Stimulated activated CD8-positive, alpha-beta memory T cell treated with anti-CD3 and anti-CD28 coated beads, Interleukin-15, amount 100 ng/mL, for 1 hour (primary cell): ENCODE data around the gene ARID3B.
"Not testable (repeated sequence)": the region's sequence is repeated elsewhere in the genome, so short reads cannot be mapped to it uniquely, and the experiment has no call there.

ENCODE experiments used
- DNase-seq: peaks from one replicate; pipeline ENCODE4 v3.0.0-alpha.2; 2020; ENCODE audit warnings: low read depth

Gene ARID3B

DNA sequence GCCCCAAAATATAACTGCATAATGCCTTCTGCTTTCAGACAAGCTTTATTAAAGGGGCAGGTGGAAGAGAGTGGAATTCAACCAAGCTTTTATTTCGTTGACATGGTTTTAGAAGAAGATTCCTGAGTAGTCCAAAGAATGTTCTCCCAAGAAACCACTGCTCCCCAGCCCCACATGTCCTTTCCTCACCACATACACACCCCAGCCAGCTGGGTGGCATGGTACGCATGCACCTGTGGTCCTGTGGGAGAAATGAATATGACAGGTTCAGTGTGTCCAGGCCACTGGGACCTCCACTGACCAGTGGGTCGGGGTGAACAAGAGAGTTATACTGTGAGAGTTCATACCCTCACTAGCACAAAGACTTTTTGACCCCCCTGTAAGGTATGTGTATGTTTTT is 30.2 kb downstream of the ARID3B start:
- no peak for DNase-seq

DNA sequence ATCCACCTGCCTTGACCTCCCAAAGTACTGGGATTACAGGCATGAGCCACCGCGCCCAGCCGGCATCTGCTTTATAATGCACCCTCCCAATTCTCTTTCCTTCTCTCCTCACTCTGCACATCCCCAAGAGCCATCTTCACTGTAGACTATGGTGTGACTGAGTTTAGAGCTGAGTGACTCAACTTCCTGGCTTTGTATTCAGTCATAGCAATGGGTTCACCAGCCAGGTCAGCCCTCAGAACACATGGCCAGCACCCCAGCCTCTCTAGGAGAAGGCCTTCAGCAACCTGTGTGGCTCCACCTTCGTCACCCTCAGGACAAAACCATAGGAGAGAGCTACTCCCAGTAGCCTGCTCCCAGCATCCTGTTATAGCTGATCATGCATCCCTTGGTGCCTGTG is 33.0 kb downstream of the ARID3B start:
- DNase-seq, result no peak

DNA sequence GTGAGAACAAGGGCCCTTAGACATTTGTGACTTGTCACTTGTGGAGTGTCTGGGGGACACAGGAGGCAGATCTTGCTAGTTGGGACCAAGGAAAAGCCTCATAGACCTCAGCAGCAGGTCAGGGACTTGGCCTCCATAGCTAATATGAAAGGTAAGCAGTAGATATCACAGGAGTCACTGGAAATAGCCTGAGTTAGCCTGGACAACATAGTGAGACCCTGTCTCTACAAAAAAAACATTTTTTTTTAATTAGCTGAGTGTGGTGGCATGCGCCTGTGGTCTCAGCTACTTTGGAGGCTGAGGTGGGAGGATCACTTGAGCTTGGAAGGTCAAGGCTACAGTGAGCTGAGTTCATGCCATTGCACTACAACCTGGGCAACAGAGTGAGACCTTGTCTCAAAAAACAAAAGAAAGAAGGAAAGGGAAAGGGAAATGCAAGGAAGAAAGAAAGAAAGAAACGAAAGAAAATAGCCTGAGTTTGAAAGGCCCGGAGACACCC is 37.5 kb downstream of the ARID3B start:
- DNase-seq, result no peak

DNA sequence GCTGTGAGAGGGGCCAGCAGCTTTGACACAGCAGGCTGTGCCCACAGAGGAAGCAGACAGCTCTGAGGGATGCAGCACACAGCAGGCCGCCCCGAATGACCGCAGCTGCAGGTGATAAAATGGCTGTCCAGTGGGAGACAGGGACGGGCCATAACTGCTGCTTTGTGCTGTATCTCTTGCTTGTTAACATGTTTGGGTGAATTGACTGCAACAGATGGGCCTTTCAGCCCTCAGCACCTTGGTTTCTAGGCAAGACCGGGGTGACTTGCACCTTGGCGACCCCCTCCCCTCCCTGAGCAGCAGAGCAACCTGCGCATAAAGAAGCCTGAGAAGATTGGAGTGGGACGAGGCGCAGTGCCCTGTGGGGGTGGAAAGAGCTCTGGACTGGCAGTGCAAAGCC is 38.0 kb downstream of the ARID3B start:
- DNase-seq, result no peak

DNA sequence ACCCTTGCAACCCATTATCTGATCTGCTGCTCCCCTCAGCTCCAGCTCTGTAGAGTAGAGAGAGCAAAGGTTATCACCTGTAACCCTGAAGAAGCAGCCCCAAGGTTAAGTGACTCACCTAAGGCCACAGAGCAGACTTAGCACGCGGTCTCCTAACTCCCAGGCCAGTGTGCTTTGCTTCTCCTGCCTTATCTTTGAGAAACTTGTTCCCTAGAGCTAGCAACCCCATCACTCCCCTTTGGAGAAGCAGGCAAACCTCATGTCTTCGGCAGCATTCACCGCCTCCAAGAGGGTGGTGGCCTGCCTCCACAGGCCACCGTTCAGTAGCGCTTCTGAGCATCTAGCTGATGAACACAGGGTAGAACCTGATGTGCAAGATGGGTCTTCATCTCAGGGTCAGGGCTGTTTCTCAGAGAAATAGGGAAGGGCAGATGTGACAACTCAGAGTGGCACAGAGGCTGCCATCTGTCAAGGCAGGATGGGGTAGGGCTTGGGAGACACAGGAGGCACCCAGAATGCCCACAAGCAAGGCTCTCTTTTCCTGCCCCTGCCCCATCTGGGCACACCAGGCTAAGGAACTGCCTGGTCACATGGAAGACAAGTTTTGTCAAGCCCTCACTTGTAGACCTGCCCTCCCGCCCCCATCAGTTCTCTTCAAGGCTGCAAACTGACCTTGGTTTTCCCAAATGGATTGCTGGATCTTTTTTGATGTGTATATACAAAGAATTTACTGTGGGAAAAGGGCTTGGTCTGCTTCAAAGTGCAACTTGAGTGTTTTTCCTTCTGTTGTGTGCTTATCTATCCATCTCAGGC is 39.7 kb downstream of the ARID3B start:
- no peak for DNase-seq

DNA sequence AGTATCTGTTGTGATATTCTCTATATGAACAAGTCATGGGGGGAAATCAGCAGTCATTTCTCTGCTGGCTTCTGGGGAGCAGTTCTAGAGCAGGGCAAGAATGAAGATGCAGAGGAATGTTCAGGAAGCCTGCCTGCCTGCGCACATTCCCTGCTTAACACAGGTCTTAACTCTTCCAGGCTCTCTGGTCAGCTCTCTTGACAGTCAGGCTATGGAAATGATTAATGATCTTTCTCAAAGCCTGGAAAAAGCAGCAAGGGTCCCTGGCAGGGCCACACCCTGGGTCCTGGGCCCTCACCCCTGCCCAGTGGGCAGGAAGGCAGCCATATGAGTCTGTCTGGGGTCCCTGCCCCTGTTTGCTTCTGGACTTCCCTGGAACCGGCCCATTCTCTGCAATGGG is 43.2 kb downstream of the ARID3B start:
- no peak for DNase-seq

DNA sequence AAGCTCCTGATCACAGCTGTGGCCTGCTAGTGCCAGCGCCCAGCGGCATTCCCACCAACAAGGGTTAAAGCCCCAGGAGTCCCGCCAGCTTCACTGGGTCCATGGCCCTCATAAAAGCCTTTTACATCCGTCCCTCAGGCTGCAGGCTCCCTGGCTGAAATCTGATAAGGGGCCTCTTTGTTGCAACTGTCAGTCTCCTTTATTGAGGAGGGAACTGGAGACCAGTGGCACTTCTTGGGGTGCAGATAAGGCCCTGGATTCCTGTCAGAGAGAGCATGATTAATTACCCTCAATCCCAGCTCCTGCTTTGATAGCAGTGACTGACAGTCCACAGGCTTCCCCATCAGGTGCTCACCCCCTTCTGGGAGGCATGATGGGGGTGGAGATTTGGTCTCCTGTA is 43.8 kb downstream of the ARID3B start:
- no peak for DNase-seq

DNA sequence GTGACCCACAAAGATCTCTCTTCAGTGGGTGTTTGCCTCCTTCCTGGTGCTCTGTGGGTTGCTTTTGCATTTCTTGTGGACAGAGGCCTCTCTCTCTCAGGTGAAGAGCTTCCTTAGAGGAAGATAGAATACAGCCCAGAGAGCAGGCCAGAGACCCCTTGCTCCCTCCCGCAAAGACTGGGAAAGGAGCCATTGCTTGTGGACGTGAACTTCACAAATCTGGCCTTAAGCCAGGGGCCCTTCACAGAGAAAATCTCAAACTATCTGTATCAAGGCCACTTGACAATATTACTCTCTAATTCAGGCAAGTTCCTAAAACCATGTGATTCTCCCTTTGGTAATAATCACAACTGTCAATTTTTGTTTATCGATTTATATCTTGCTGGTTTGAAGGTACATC is 44.2 kb downstream of the ARID3B start:
- DNase-seq, result no peak

DNA sequence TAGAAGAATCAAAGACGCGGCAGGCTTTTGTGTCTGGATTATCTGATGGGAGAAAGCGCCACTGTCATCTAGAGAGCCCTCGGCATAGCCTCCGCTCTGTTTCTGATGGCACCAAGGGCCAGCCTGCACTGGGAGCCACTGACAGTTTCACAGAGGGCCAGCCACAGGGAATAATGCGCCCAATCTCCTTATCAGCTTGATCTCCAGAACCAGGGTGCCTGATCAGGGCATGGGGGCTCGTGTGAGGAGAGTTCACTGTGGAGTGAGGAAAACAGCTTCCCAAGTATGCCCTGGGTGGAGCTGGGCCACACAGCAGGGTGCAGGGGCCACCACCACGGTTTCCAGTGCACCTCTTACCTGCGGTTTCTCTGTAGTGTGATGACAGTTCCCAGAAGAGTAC is 44.8 kb downstream of the ARID3B start:
- DNase-seq, result no peak

DNA sequence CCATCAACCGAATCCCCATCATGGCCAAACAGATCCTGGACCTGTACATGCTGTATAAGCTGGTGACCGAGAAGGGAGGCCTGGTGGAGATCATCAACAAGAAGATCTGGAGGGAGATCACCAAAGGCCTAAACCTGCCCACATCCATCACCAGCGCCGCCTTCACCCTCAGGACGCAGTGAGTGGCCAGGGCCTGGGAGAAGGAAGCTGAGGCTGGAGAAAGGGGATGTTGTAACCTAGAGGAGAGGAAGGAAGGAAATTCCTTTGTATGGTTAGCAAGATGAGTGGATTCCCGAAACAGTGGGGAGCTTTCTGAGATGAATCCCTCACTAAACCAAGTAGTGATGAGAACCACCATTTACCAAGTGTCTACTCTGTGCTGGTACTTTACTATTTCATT is 48.8 kb downstream of the ARID3B start:
- no peak for DNase-seq

DNA sequence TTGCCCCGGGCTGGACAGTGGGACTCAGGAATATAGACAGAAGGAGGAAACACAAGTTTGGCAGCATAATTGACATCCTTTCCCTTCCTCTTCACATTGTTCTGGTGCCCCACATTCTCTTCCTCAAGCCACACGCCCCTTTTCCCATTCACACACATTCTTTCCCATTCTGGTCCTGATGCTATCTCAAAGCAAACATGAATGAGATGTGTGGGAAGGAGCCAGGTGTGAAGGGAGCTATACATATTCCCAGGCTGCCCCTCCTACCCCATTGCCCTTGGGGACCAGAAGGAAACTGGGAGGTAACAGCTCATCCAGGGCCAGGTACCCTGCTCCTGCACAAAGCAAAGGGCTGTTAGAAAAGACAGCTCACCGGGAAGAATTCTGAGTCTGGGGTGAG is 51.2 kb downstream of the ARID3B start:
- no peak for DNase-seq

DNA sequence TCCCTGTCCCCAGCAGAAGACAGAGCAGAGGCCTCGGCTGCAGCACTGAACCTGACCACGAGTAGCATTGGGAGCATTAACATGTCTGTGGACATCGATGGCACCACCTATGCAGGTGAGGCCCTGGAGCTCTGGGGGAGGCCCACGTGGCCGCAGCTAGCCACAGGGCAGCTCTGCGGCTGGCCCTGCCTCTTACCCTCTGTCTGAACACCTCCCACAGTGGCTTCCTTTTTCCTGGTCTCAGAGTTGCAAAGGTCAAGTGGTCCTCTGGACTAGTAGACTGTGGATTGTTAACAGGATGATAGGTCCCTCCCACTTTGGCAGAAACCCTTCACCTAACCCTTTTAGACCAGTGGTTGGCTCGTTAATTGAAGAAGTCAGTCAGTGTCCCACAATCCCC is 52.1 kb downstream of the ARID3B start:
- no peak for DNase-seq

DNA sequence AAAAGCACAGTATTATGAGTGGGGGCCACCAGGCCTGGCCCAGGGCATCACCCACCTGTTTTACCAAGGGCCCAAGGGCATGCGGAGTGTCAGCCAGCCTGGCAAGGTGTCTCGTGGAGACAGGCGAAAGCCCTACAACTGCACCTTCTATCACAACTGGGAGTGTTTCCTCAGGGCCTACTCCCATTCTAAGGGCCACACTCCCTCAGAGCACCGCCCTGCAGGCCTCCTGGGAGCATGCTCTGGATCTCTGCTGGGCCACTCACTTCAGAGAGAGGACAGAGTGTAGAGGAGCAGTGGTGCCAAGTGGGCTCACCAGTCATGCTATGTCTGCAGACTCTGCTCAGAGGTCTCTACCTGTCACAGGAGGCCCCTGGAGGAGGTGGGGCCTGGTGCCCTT is 53.4 kb downstream of the ARID3B start:
- no peak for DNase-seq

DNA sequence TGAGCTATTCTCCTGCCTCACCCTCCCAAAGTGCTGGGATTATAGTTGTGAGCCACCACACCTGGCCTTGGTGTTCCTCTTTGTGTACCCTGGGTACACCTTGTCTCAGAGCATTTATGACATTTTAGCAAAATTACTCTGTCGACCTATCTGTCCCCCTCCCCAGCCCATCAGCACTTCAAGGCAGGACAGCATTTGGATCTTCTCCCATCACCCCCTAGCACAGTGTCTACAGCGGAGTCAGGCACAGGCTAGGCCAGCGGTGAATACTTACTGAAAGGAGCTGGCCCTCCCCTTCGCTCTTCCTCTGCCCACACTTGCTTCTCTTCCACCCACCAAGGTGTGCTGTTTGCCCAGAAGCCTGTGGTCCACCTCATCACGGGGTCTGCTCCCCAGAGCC is 54.3 kb downstream of the ARID3B start:
- no peak for DNase-seq

DNA sequence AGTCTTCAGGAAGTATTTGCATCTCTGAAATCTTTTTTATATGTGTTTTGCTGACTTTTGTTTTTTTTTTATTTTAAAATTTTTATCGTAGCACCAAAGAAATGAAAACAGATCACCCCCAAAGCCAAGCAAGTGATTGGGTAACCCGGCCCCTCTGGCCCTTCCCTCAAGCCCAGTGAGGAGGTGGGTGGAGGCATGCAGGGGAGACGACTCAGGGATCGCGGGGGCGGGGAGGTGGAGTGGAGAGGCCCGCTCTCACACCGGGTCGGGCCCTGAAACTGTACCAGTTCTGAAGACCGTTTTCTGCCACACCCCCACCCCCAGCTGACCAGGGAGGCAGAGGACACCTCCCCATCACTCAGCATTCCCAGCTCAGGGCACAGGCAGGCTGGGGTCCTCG is 55.7 kb downstream of the ARID3B start:
- not testable (repeated sequence) for DNase-seq

DNA sequence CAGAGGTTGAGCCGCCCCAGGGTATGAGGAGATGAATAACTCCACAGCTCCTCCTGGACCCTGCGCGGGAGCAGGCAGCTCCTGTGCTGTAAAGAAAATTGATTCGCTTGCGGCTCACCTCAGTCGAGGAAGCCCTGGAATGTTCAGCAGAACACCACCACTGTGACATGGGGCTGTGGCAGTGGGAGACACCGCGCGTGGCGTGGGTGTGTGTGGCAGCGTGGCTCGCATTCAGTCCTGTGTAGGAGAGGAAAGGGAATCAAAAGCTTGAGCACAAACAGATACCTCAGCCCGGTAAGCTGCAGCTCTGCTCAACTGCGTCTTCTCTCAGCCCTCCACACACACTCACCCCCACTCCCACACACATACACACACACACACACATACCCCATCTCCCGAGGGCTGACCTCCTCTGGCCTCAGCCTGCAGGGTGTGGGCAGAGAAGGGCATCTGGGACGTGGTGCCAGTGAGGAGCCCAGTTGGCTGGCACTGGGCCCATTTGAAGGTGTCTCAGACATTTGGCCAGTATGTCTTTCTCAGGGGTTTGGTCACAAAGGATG is 56.2 kb downstream of the ARID3B start:
- not testable (repeated sequence) for DNase-seq

DNA sequence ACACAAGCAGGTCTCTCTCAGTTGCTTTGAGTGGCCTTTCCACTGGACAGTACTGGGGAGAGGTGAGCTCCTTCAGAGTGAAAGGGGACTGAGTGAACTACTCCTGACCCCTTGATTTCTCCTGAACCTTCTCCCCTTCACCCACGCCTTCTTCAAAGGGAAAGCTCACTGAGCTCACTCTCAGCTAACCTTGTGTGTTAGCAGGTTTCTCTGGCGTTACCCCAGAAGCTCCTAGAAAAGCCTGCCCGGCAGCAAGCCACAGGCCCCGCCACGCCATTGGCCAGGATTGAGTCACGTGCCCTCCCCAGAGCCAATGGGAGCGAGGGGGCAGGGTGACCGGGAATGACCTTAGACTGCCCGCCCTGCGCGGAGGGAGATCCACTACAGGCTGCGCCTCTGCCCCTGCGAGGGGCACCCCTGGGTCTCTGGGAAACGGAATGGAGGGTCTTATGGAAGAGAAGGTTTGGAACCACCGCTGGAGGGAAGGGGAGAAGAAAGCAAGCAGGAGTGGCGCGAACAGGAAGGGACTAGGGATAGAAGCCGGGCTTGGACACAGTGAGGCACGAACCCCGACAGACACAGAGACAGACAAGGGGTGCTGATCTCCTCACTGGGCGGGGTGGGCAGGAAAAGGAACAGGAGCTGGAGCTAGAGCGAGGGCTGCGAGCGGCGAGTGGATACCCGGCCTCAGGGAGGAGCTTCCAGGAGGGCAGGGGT is 57.3 kb downstream of the ARID3B start:
- peak; percentile 74 for DNase-seq

DNA sequence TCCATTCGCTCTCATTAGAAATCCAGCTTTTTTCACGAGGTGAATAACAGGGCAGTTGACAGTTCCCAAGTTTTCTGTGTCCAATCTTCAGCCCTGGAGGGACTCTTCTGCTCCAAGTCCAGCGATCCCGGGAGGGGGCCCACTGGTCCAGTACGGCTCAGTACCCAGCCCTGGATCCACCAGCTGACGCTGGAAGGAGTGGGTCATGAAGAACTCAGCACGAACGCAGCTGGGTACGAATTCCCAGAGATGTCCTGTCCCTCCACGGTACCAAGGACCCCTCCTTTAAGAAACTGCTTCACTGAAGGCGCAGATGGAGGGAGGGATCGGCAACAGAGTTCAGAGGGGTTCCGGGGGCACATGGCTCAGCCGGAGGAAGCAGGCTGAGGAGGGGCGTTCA is 58.1 kb downstream of the ARID3B start:
- DNase-seq, result no peak

DNA sequence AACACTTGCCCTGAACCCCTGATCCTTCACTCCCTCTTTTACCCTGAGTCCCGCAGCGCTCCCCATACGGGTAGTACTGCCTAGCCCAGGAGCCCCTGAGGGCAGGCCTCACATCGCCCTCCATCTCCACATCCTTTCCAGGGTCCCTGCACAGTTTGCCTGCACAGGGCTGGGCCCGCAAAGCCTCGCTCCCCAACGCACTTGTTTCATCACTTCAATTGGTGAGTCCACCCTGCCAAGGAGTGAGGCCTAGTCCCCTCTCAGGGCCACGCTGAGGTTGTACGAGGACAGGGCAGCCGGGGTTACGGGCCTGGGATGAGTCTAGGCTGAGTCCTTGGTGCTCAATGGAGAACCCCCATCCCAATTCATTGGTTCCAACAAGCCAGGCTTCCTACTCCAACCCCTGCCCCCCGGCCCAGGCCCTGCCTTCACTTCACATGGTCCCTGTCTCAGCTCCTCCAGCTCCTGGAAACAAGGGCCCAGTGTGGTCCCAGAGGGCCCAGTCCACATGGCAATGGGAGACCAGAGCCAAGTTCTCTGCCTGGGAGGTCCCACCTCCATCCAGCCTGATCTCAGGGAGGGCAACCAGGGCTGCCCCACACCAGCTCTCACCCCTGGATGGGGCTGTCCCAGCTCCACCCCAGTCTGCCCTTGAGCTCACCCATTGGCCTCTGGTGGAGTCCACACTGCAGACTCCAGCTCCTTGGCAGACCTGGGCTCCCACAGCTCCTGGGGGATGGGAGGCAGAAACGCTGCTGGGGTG is 62.2 kb downstream of the ARID3B start:
- DNase-seq, result no peak

DNA sequence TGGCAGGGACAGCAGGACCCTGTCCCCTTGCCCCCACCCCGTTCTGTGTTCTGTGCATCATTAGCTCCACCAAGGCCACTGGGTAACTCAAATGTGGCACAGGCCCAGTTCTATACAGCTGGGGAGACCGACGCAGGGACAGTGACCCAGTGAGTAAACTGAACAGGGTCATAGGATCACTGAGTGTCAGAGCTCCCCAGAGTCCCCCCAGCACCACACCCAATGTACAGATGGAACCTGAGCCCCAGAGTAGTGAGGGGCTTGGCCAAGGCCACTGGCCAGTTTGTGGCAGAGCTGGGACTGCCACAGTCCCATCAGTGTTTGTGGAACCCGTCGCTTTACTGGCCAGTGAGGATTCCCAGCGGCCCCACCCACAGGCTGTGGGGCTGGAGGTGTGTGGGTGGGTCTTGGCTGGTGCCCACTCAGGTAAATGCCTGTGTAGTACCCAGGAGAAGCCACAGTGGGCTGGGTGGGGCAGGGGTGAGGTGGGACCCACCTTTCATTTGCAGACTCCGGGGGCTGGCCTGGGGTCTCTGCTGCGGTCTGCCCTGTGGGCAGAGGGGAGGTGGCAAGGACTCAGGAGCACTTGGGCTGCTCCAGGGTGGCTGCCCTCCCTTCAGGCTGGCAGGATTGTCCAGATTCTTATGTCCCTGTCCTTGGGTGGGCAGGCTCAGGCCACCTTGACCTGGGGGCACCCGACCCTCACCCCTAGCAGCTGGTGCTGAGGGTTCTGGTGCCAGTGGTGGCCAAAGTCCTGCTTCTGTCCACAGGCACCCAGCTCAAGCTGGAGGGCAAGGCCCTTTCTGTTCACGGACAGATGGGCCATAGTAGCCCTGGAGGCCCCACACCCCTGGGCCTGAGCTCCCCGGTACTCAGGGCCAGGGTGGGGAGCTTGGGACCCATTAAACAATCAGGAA is 63.0 kb downstream of the ARID3B start:
- no peak for DNase-seq
